Keratinocyte (primary cell): Measurements from ENCODE around the gene PAX2.

Source experiments
- CTCF ChIP-seq, 3 experiments: IDR thresholded peaks in 1 of 3; conservative IDR thresholded peaks in 1 of 3; optimal IDR thresholded peaks in 1 of 3; 2 replicates in 2 of 3; 3 replicates in 1 of 3; pipeline versions ENCODE3 to v1.5.1; 2011; ENCODE audit warnings: low read length in 3 of 3, mild to moderate bottlenecking in 3 of 3, moderate library complexity in 2 of 3, control low read depth in 1 of 3, inconsistent platforms in 1 of 3; ENCODE audit not compliant: insufficient read depth in 2 of 3; ENCODE audit errors: extremely low read depth in 1 of 3
- EZH2 ChIP-seq: IDR thresholded peaks from one replicate; pipeline ENCODE4 v1.6.1; 2012; ENCODE audit warnings: inconsistent platforms, mild to moderate bottlenecking, low read length, moderate library complexity

- TF ChIP-seq CTCF (optimal IDR thresholded peaks at IDR 0.05 in 1 of 3, IDR thresholded peaks at IDR 0.05 in 1 of 3, conservative IDR thresholded peaks at IDR 0.05 in 1 of 3; ENCODE audit: extremely low read depth in 1 of 3, insufficient read depth in 2 of 3, low read length in 3 of 3) (no peak), EZH2 (no peak)
Observed at GRCh38 chr10:100749059-100749308, 3.6 kb downstream of the PAX2 start.
